GM19395 (cell line): ENCODE data around the gene C10orf53.

Experiments
- ATAC-seq: cut with Tn5 transposase; IDR thresholded peaks from one replicate; pipeline ENCODE4 v1.9.1; 2021; ENCODE audit warnings: mild to moderate bottlenecking, moderate library complexity; ENCODE audit not compliant: unreplicated experiment

The C10orf53 gene

GRCh38 chr10:49736564-49737113 lies 57.2 kb downstream of the C10orf53 start:
- ATAC-seq, result no peak

- no peak for ATAC-seq
Measured at GRCh38 chr10:49737474-49738201, 58.2 kb downstream of the C10orf53 start.

GRCh38 chr10:49738616-49739360 lies 59.3 kb downstream of the C10orf53 start:
- no peak for ATAC-seq

DNA sequence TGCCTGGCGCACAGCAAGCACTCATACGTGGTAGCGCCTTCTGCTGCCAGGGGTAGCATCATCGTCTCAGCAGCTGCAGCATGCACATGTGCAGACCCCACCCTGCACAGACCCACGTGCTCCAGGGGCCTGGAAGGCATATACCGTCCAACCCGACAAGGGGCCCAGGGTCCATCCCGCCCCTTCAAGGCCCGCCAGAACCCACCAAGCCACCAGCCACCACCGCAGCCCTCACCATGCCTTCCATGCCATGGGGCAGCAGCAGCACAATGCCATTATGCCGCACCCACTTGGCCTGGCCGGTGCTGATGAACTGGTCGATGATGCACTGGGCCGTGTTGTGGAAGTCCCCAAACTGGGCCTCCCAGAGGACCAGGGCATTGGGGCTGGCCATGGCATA lies 60.0 kb downstream of the C10orf53 start:
- no peak for ATAC-seq

DNA sequence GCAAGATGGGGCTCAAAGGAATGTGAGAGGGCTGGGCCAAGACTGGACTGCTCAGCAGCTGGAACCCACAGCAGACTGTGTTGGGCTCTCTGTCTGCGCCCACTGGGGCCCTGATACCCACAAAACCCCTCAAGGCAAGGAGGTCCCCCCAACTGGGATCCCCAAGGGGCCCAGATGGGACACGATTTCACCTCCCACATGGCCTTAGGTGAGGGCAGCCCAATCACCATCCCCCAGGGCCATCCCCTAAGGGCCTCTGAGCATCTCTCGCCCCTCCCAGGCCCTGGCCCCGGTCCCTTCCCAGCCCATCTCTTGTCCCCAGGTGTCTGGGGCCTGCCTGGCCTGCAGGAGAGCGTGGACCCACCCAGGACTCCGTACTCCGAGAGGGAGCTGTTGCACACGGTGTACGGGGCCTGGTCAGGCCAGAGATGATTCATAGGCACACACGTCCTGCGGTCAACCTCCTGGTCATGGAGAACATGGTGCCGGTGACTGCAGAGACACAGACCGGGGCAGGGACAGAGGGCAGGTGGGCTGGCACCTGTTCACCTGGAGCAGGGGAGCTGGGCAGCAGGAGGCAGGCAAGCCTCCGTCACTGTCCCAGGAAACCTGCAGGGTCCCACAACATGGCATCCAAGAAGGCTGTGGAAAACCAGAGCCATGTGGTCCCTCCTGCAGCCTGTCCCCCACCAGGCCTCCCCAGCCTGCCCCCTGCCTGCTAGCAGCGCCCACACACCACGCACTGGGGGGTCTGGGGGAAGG lies 61.1 kb downstream of the C10orf53 start:
- ATAC-seq, result no peak

DNA sequence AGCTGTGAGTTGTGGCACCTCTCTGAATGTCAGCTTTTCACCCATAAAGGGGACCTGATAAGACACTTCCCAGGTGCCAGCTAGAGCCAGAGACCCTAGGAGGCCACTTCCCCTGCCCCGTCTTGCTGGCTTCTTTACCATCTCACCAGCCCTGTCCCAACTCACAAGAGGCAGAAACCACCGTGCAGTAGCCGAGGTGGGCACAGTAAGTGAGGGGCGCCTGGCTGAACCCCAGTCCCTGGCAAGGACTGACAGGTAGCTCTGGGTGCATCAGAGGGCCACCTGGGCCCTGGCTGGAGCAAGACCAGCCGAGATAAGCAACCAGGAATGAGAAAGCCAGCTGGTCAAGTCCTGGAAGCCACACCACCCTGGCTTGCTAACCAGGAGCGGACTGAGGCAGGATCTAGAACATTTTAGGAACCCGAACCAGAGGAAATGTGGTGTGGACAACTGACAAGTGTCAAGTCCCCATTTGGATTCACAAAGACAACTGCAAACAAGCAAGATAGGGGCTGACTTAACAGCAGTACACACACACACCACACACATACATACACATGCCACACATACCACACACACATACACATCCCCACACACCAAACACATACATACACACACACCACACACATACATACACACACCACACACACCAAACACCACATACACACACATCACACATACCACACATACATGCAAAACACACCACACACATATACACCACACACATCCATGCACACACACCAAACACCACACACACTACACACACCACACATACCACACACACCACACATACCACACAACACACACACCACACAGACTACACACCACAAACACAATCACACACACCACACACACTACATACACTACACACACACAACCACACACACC lies 61.9 kb downstream of the C10orf53 start:
- ATAC-seq, result no peak

- ATAC-seq, result no peak
Measured at GRCh38 chr10:49742683-49743463, 63.4 kb downstream of the C10orf53 start.

- no peak for ATAC-seq
Measured at GRCh38 chr10:49743464-49744075, 64.1 kb downstream of the C10orf53 start.

DNA sequence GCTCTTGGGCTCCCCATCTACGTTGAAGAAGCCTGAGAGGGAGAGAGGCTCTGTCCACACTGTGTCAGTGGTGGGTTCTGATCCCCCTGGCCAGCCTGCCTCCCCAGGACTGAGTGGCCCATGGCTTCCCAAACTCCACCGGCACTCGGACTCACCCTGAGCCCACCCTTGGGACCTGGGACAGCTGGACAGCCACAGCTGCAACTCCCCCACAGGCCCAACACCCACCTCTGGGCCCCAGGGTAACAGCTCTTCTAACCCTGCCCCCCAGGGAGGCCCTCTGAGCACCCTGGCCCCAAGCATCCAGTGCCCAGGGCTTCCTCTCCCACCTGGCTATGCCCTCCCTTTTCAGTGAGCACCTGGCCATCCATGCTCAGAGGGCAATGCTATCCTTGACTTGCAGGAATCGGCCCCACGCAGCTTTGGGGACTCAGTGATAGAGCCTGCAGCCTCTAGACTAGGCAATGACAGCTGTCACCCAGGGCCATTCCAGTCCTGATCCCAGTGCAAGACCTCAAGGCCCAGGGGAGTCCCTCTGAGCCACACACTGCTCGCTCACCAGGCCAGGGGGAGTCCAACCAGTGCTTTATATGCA lies 64.7 kb downstream of the C10orf53 start:
- no peak for ATAC-seq

DNA sequence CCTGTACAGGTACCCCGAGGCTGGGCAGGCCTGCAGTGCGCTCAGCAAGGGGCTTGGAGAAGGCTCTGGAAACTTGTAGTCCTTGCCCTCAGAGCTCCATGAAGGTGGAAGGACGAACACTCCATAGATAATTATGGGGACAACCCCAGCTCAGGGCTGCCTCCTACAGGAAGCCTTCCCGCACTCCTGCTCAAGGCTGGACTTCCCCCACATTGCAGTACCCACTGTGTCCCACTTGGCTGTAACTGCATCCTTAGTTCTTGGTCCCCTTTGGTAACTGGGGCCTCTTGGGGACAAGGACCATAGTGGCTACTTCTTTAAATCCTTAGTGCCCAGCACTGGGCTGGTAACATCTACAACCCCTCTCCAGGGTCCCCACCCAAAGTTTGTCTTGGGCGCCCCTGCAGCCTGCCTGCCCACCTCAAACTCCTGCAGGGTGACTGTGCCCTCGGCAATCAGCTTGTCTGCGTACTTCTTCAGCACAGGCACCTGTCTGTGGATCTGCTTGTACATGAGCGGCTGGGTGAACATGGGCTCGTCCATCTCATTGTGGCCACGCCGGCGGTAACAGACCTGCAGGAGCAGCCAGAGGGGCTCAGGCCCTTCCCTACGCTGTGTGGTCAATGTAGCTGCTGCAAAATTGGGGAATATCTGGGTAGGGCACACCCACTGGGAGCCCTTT lies 65.6 kb downstream of the C10orf53 start:
- no peak for ATAC-seq

DNA sequence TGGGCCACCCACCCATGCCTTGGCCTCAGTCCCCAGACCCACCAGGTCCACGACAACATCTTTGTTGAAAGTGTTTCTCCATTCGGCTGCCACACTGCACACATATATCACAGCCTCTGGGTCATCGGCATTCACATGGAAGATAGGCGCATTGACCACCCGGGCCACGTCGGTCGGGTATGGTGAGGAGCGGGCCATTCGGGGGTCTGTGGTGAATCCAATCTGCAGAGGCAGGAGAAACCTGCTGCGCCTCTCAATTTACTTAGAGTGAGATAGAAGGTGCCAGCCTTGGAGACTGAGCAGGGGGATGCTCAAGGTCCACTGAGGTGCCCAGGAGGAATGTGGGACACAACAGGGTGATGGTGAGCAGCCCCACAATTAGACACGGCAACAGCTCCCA lies 66.3 kb downstream of the C10orf53 start:
- ATAC-seq, result no peak

GRCh38 chr10:49746626-49747302 lies 67.3 kb downstream of the C10orf53 start:
- ATAC-seq, result no peak
